Stimulated activated CD4-positive, alpha-beta T cell treated with anti-CD3 and anti-CD28 coated beads, Interleukin-15, amount 100 ng/mL, for 48 hours (primary cell): Measurements from ENCODE around the gene ABCC10.
"Not testable (repeated sequence)": the region's sequence is repeated elsewhere in the genome, so short reads cannot be mapped to it uniquely, and the experiment has no call there.

ENCODE experiments used
- DNase-seq, 2 donors: peaks; one replicate each; pipeline ENCODE4 v3.0.0-alpha.2; 2020; ENCODE audit warnings: low read depth in 2 of 2

Gene ABCC10

DNA sequence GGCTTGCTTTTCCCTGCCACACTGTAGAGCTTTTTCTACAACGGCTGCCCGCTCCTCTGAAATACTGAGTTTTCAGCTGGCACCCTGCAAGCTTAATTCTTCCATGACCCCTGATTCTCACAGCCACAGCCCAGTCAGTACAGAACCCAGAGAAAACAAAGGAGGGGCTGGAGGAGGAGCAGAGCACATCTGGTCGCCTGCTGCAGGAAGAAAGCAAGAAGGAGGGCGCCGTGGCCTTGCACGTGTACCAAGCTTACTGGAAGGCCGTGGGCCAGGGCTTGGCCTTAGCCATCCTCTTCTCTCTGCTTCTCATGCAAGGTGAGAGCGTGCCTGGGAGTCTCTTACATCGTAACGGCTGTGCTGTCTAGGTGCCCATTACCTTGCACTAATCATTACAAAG, 16.7 kb downstream of the ABCC10 start:
- DNase-seq, result no peak

DNA sequence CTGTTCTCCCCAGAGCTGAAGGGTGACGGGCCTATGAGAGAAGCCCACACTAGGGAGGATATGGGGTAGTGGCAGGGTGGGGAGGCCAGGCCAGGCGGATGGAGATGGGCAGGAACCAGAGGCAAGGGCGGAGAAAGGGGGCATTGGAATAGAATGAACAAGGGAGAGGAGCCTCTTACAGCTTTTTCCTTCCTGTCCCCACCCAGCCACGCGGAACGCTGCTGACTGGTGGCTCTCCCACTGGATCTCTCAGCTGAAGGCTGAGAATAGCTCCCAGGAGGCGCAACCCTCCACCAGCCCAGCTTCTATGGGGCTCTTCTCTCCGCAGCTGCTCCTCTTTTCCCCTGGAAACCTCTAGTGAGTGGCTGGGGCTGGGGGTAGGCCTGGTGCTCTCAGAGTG, 17.2 kb downstream of the ABCC10 start:
- DNase-seq, result no peak

DNA sequence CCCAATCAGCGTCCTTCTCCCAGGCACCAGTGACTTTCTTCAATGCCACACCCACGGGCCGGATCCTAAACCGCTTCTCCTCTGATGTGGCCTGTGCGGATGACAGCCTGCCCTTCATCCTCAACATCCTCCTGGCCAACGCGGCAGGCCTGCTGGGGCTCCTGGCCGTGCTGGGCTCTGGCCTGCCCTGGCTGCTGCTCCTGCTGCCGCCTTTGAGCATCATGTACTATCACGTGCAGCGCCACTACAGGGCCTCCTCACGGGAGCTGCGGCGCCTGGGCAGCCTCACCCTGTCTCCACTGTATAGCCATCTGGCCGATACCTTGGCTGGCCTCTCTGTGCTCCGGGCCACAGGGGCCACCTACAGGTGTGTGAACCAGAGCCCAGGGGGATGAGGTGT, 18.2 kb downstream of the ABCC10 start:
- DNase-seq, result no peak

DNA sequence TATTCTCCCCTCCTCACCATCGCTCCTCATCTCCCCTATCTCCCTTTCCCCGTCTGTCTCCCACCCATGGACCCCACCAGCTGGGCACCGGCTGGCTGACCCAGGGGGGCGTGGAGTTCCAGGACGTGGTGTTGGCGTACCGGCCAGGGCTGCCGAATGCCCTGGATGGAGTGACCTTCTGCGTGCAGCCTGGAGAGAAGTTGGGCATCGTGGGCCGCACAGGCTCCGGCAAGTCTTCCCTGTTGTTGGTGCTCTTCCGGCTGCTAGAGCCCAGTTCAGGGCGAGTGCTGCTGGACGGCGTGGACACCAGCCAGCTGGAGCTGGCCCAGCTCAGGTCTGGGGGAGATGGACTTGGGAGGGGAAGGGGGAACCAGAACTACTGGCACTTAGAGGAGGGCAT, 20.3 kb downstream of the ABCC10 start:
- no peak for DNase-seq

DNA sequence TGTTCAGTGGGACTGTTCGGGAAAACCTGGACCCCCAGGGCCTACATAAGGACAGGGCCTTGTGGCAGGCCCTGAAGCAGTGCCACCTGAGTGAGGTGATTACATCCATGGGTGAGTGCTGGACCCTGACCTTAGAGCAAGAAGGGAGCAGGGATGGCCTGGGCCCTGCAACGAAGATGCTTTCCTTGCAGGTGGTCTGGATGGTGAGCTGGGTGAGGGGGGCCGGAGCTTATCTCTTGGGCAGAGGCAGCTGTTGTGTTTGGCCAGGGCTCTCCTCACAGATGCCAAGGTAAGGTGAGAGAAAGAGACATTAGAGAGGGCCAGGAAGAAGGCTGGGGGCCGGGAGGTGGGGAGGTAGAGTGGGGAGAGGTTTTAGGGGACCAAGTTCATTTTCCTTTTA, 21.6 kb downstream of the ABCC10 start:
- no peak for DNase-seq

DNA sequence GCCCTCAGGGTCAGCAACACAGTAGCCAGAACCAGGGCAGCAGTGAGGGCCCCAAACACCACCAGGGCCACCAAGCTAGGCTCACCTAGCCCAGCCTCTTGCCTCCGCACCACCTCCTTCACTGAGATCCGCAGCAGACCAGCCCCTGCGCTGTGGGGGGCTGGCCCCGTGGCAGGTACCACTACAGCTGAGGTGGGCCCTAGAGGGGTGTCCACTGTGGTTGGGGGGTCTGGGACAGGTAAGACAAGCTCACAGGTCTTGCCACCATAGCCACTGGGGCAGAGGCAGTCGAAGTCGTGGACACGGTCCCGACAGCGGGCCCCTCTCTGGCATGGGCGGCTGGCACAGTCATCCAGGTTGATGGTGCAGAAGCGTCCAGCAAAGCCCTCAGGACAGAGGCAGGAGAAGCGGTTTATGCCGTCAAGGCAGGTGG, 23.4 kb downstream of the ABCC10 start:
- DNase-seq, result no peak

DNA sequence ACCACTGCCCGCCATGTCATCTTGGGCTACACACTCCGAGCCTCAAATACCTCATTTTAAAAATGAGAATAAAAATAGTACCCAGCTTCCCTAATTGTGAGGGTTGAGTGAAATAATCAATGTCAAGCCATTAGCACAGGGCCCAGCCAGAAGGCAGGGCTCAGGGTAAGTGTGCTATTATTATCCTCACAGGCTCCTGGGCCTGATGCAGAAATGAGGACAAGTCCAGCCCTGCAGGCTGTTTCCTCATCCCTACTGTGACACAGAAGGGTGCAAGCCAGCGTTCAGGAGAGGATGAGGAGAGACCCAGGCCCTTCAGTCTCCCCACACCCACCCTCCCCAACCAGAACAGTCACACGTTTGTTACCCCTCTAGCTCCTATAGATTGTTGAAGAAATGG, 24.0 kb downstream of the ABCC10 start:
- no peak for DNase-seq

DNA sequence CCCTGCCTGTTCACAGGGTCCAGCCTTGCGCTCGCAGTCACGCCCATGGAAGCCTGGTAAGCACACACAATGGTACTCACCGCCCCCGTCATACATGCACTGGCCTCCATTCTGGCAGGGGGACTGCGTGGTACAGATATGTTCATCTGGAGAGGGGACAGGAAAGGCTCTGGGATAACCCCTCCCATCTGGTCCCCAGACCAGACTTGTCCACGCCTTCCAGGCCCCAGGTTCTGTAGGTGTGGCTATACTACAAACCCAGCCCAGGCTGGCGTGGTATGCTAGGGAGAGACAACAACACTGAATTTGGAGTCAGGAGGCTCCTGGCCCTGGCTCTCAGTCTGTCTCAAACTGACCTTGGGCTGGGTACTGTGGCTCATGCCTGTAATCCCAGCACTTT, 24.6 kb downstream of the ABCC10 start:
- no peak for DNase-seq

DNA sequence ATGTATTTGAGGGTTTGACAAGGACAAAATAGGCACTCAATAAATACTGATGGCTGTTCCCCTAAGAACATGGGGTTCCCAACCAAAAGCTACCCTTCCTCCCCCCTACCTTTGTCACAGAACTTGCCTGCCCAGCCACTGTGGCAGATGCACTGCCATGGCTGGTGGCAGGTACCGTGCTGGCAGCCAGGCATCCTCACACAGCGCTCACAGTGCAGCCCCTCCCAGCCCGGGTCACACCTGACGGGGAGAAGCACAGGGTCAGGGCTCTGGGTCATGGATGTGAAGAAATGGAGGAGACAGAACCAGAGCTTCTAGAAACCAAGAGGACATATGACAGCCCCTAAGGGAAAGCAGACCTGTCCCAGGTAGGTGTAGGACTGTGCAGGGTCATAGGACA, 25.6 kb downstream of the ABCC10 start:
- no peak for DNase-seq

DNA sequence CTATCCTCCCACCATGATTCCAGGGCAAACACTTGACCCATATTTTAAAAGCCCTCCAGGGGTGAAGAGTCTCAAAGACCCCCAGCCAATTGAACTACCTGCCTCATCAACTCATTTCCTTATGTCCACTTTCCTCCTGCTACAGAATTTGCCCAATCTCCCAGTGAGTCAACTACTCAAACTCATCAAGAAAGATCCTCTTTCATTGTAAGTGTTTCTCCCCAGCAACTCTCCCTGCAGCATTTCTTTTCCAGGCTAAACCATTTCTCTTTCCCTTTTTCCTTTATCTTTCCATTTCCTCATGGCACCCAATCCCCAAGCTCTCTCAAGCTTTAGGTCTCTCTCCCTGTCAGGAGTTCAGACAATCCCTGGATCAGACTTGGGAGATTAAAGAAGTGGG, 26.5 kb downstream of the ABCC10 start:
- DNase-seq, result no peak

DNA sequence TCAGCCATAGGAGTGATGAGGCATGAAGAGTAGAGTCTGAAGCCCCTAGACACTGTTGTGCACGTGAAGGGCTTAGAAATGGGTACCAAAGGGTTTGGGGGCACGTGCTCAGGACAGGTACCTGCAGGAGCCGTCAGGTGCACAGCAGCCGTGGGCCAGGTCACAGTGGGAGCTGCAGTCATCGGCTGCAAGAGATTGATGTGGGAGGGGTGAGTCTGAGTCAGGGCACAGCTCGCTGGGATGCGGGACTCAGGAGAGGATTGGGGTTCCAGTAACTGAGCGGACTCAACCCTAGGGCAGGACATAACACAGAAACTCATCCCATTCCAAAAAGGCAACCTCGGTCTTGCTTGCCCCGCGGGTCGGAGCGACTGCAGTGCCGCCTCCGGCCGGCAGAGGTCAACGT, 27.0 kb downstream of the ABCC10 start:
- peak; percentile 16 to 54 for DNase-seq

DNA sequence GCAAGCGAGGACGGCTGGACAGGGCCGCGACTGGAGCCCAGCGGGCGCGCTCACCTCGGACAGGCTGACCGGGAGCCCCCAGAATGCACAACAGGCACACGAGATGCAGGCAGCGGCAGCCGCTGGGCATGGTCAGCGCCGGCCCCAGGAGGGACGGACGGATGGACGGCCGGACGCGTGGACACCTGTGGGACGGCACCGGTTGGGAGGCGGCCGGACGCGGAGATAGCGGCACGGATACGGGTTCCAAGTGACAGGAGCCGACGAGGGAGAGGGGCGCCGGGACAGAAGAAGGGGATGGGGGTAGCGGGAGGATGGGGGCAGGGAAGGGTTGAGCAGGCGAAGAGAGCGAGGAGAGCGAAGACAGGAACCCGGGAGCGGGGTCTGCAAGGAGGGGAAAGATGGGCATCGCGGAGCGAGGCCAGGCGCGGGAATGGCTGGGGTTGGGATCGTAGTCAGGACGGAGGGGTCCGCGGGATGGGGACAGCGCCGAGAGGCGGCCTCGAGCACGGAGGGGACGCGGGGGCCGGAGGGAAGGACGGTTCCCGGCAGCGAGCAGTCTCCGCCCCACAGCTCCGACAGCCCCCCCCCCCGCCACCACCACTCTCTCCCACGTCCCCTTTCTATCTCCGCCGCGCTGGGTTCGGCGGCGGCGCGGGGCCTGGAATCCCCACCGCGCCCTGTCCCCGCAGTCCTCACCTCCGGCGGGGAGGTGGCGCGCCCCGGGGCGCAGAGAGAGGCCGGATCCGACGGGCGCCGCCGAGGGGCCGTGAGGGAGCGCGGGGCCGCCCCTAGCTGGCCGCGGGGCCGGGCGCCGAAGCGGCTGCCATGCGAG, 27.6 kb downstream of the ABCC10 start:
- peak in 1 of 2 donors; percentile 9 for DNase-seq

DNA sequence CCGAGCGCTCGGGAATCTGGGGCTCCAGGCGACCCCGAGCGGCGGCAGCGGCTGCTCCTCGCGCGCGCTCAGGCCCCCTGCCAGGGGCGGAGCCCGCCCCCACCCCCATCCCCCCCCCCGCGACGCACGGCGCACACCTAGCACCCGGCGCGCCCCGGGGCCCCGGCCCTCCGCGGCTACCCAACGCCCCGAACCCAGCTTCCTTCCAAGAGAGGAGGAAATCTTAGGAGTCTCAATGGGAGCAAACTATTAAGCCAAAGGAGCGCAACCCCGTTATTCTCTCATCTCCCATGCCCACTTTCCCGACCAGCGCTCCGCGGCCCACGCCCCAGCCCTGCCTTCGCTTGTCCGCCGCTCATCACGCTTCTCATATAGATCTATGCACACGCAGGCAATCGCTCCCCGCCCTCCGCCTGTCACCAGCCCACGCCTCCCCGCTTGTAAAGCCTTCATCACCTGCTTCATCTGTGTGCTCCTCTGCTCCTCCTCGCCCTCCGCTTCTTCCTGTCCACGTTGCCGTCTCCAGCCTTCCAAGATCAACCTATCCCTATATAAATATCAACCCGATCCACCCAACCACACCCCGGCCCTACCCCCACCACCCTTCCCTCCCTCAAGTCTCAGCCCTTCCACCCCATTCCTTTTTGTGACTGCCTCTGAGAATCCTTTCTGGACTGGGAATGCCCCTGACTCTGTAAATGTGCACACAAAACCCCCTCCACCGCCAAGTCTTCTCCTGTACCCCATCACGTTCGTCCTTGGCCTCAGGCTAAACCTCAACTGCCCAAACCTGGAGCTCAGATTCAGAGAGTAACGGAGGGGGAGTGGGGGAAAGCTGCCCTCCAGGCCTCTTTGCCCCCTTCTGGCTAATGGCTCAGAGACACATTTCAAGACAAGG, 28.4 kb downstream of the ABCC10 start, which contains the start of gene DLK2:
Gene DLK2, minus strand, starts transcription at position 18 of the 898 bp plus-strand sequence. CDS start 723 bp downstream, outside the sequence.
- peak; percentile 18 to 42 for DNase-seq

DNA sequence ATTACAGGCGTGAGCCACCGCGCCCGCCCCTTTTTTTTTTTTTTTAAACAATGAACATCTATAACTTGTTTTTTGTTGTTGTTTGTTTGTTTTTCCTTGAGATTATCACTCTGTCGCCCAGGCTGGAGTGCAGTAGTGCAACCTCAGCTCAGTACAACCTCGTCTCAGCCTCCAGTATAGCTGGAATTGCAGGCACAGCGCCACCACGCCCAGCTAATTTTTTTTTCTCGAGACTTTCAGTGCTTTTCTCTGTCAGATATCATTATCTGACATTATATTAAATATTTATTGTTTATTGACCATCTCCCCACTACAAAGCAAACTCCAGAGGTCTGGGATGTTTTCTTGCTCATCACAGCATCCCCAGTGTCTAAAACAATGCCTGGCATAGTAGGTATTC, 30.3 kb downstream of the ABCC10 start:
- DNase-seq, result no peak

DNA sequence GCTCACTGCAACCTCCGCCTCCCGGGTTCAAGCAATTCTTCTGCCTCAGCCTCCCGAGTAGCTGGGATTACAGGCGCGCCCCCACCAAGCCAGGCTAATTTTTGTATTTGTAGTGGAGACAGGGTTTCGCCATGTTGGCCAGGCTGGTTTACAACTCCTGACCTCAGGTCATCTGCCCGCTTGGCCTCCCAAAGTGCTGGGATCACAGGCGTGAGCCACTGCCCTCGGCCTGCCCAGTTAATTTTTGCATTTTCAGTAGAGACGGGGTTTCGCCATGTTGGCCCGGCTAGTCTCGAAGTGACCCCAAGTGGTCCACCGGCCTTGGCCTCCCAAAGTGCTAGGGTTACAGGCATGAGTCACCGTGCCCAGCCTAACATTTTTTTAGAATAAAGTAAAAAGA, 30.8 kb downstream of the ABCC10 start:
- not testable (repeated sequence) for DNase-seq

DNA sequence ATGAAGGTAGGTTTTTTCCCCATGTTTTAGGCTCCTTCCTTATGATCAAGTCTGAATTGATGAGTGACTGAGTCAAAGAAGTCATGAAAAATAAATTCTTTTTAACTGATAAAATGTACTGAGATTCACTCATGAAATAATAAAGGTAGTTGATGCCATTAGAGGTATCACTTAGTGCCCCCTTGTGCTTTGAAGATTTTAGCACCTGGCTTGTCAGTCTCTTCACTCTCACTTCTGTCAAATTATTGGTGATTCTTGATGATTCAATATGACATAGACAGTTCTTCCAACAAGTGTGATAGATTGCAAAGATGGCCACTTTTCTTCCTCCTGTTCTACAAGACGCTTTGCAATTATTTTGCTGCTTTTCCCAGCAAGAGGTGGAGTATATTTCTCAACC, 32.2 kb downstream of the ABCC10 start:
- DNase-seq, result no peak

DNA sequence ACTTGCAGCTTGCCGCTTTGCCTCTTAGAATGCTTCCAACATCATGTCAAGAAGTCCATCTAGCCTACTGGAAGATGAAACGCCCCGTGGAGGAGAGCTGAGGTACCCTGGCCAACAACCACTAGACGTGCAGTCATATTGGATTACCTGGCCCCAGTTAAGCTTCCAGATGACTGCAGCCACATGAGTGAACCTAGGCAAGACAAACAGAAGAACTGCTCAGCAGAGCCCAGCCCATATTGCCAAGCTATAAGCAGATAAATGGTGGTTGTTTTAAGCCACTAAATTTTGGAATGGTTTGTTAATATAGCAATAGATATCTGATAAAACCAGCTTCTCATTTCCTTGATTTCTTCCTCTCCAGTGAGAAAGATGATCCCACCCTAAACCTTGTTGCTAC, 32.7 kb downstream of the ABCC10 start:
- DNase-seq, result no peak

DNA sequence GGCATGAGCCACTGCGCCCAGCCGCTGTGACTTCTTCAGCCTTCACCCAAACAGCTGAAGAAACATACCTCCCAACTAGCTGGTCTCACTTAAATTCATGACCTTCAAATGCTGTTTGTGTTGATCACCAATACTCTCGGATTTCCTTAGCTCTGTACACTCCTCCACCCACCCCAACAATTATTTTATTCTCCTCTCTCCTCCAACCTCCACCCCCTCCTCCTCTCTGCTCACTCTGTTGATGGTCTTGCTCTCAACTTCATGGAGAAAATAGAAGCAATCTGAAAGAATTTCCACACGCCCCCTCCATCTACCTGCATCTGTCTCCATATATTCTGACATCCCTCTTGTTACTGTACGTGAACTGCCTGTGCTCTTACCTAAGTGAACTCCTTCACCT, 34.6 kb downstream of the ABCC10 start:
- DNase-seq, result no peak

DNA sequence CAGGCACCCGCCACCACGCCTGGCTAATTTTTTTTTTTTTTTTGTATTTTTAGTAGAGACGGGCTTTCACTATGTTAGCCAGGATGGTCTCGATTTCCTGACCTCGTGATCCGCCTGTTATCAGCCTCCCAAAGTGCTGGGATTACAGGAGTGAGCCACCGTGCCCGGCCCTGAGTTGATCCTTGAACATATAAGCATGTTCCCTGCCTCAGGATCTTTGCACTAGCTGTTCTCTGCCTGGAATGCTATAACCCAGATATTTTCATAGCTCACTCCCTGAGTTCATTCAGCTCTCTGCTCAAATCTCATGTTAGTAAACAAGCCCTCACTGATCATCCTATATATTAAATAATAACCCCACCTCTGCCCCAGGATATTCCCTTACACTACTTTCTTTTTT, 37.0 kb downstream of the ABCC10 start:
- DNase-seq, result no peak

DNA sequence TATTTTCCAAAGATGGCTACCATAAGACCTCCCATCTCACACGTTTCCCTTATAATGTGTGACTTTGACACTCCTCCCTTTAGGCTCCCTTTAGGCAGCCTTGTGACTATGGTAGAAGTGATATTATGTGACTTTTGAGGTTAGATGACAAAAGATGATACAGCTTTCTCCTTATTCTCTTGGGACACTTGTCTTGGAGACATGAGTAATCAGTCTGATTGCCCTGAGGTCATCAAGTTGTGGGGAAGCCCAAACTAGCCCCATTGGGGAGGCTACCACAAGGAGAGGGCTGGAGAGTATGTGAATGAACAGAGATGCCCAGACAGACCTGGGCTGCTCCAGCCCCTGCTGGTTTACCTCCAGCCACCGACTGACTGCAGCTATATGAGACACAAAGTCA, 38.6 kb downstream of the ABCC10 start:
- DNase-seq, result no peak

DNA sequence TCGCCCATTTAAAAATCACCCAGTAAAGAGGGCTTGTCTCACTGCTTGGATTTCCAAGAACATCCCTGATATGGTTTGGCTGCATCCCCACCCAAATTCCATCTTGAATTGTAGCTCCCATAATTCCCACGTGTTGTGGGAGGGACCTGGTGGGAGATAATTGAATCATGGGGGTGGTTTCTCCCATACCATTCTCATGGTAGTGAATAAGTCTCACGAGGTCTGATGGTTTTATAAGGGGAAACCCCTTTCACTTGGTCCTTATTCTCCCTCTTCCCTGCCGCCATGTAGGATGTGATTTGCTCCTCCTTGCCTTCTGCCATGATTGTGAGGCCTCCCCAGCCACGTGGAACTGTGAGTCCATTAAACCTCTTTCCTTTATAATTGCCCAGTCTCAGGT, 39.9 kb downstream of the ABCC10 start:
- DNase-seq, result not testable (repeated sequence)

DNA sequence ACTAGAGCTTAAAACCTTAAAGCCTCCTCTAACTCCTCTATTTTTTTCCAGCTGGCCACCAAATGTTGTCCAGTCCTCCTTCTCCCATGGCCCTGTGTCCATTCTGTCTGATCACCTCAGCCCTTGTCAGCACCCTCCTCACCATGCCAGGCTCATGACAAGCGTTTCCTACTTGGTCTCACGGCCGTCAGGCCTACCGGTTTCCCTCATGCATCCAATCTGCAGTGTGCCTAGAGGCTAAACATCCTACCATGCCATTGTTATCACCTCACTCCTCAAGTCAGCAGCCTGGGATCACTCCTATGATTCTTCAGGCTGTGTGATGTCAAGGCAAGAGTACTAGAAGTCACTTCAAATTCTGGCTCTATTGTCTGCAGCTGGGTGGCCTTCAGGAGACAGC, 40.4 kb downstream of the ABCC10 start:
- no peak for DNase-seq

DNA sequence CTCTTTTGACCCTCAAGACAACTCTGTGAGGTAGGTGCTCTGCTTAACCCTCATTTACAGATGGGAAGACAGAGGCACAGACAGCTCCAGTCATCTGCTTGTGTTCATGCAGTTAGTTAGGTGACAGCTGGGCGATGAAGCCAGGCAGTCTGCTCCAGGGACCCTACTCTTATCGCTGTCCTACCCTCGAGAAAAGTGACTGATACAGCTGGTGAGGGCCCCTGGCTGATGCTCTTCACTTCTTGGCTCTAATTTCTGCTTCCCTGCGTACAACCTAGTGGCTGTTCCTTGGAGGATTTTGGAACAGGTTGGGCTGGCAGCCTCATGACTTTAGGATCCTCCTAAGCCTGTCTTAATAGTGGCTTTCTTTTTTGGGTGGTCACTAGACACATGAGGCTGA, 40.9 kb downstream of the ABCC10 start:
- no peak for DNase-seq
